Sigmoid colon (tissue), 4 donors: Measurements from ENCODE around the gene HLA-DRB5.

ENCODE experiments used
- EP300 ChIP-seq, 4 donors: sonication (generic); formaldehyde crosslinking; IDR thresholded peaks; one replicate each; pipeline ENCODE4 v1.6.1; 2017; ENCODE audit warnings: antibody characterized with exemption in 4 of 4
- POLR2A ChIP-seq, 2 donors: fragments of 450-650 bp; IDR thresholded peaks; one replicate each; pipeline ENCODE4 v1.6.1; 2016; ENCODE audit warnings: antibody characterized with exemption in 2 of 2, mild to moderate bottlenecking in 2 of 2, moderate library complexity in 2 of 2
- POLR2AphosphoS5 ChIP-seq, 4 donors: sonication (generic); formaldehyde crosslinking; IDR thresholded peaks; one replicate each; pipeline ENCODE4 v1.6.1; 2017; ENCODE audit warnings: antibody characterized with exemption in 4 of 4
- TF ChIP-seq, protein P1 (sequence below), 4 experiments: fragments of 450-650 bp in 3 of 4; fragments of 200-600 bp in 1 of 4; IDR thresholded peaks; one replicate each; pipeline ENCODE4 v1.5.1; 2016 to 2019; ENCODE audit warnings: antibody characterized with exemption in 4 of 4, mild to moderate bottlenecking in 3 of 4, moderate library complexity in 2 of 4

DNA sequence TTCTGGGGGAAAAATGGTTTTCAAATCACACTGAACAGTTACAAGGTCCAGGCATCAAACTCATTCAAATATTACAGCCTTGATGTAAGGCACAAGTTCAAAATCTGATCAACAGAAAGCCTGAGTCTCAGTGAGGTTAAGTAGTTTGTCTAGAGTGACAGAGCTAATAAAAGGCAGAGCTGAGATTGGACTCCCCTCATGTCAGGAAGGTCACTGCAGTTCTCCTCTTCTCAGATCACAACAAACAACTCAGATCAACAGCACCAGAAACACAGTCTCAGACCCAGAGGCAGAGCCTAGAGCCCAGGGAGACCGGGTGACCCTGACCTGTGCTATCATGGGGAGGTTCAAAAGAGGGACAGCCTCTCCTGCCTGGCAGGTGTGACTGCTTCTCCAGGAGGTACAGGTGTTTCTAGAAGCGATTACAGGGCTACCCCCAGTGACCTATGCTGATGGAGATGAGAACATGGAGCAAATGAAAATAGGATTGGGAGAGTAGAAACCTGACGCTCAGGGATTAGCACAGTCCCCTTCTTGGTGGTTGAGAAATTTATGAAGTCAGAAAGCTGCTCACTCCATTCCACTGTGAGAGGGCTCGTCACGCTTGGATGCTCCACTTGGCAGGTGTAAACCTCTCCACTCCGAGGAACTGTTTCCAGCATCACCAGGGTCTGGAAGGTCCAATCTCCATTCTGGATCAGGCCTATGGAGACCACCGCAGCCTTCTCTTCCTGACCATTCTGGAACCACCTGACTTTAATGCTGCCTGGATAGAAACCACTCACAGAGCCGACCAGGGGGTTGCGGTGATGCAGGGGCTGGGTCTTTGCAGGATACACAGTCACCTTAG is 24.3 kb upstream of the HLA-DRB5 start:
- TF ChIP-seq POLR2A (IDR thresholded peaks at IDR 0.05): no peak
- TF ChIP-seq, protein P1, sequence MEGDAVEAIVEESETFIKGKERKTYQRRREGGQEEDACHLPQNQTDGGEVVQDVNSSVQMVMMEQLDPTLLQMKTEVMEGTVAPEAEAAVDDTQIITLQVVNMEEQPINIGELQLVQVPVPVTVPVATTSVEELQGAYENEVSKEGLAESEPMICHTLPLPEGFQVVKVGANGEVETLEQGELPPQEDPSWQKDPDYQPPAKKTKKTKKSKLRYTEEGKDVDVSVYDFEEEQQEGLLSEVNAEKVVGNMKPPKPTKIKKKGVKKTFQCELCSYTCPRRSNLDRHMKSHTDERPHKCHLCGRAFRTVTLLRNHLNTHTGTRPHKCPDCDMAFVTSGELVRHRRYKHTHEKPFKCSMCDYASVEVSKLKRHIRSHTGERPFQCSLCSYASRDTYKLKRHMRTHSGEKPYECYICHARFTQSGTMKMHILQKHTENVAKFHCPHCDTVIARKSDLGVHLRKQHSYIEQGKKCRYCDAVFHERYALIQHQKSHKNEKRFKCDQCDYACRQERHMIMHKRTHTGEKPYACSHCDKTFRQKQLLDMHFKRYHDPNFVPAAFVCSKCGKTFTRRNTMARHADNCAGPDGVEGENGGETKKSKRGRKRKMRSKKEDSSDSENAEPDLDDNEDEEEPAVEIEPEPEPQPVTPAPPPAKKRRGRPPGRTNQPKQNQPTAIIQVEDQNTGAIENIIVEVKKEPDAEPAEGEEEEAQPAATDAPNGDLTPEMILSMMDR (IDR thresholded peaks at IDR 0.05): no peak
- no peak for TF ChIP-seq EP300 (IDR thresholded peaks at IDR 0.05)
- TF ChIP-seq POLR2AphosphoS5 (IDR thresholded peaks at IDR 0.05): no peak
